Subcutaneous abdominal adipose tissue (tissue), 5 donors: ENCODE data around the gene KCNV2.

Experiments used
- H3K27ac ChIP-seq: one replicate; pipeline ENCODE4 v1.7.0; 2013; ENCODE audit warnings: low read depth, mild to moderate bottlenecking, inconsistent platforms, low read length, moderate library complexity
- H3K27me3 ChIP-seq, 5 donors: one replicate each; pipeline ENCODE4 v1.7.0; 2013; ENCODE audit warnings: low read length in 5 of 5, inconsistent platforms in 1 of 5; ENCODE audit not compliant: control insufficient read depth in 5 of 5, insufficient read depth in 4 of 5
- H3K36me3 ChIP-seq, 5 donors: one replicate each; pipeline ENCODE4 v1.7.0; 2013; ENCODE audit warnings: low read length in 5 of 5; ENCODE audit not compliant: control insufficient read depth in 5 of 5, insufficient read depth in 5 of 5
- H3K4me1 ChIP-seq, 5 donors: one replicate each; pipeline ENCODE4 v1.7.0; 2013; ENCODE audit warnings: low read length in 5 of 5, mild to moderate bottlenecking in 3 of 5, moderate library complexity in 1 of 5; ENCODE audit not compliant: control insufficient read depth in 5 of 5, insufficient read depth in 5 of 5
- H3K4me3 ChIP-seq, 5 donors: one replicate each; pipeline ENCODE4 v1.7.0; 2013; ENCODE audit warnings: low read length in 5 of 5, low read depth in 1 of 5
- H3K9ac ChIP-seq, 5 donors: one replicate each; pipeline ENCODE4 v1.7.0; 2013; ENCODE audit warnings: low read length in 5 of 5, mild to moderate bottlenecking in 4 of 5, moderate library complexity in 3 of 5
- H3K9me3 ChIP-seq, 5 donors: one replicate each; pipeline ENCODE4 v1.7.0; 2013; ENCODE audit warnings: low read length in 5 of 5; ENCODE audit not compliant: control insufficient read depth in 5 of 5
- donor health status: healthy.
- donor health status: healthy.
- donor health status: healthy.
- donor health status: healthy.
- donor health status: healthy.

The KCNV2 gene

GRCh38 chr9:2717385-2717784 is at the start of gene KCNV2:
Gene KCNV2, plus strand, starts transcription at chr9:2717510. Its CDS starts 230 bp downstream, at chr9:2717740.
- no peak within 1 kb of the TSS for H3K27ac ChIP-seq
- H3K36me3 ChIP-seq, result no peaks in the 10 kb centered on the region
- no peak within 1 kb of the TSS for H3K4me3 ChIP-seq
- peaks cover 0 to 4% (median 0%) of the 10 kb centered on the region in 5 donors for H3K9me3 ChIP-seq
- H3K9ac ChIP-seq, result no peak within 1 kb of the TSS
- H3K4me1 ChIP-seq, result no peaks in the 10 kb centered on the region
- H3K27me3 ChIP-seq, result no peaks in the 10 kb centered on the region

GRCh38 chr9:2673161-2673560 is 44.1 kb upstream of the KCNV2 start:
- Histone ChIP-seq H3K9ac (no peak overlapping the region), H3K27me3 (no peaks in the 10 kb centered on the region), H3K4me3 (no peak overlapping the region), H3K9me3 (no peaks in the 10 kb centered on the region), H3K27ac (no peak overlapping the region), H3K36me3 (no peaks in the 10 kb centered on the region), H3K4me1 (peaks cover 0 to 10% (median 3%) of the 10 kb centered on the region in 5 donors)

GRCh38 chr9:2674141-2674824 is 43.0 kb upstream of the KCNV2 start:
- no peaks in the 10 kb centered on the region for H3K27me3 ChIP-seq
- no peak overlapping the region for H3K4me3 ChIP-seq
- no peak overlapping the region for H3K9ac ChIP-seq
- H3K36me3 ChIP-seq, result no peaks in the 10 kb centered on the region
- peaks cover 0 to 15% (median 5%) of the 10 kb centered on the region in 5 donors for H3K4me1 ChIP-seq
- H3K9me3 ChIP-seq, result no peaks in the 10 kb centered on the region
- H3K27ac ChIP-seq, result no peak overlapping the region

DNA sequence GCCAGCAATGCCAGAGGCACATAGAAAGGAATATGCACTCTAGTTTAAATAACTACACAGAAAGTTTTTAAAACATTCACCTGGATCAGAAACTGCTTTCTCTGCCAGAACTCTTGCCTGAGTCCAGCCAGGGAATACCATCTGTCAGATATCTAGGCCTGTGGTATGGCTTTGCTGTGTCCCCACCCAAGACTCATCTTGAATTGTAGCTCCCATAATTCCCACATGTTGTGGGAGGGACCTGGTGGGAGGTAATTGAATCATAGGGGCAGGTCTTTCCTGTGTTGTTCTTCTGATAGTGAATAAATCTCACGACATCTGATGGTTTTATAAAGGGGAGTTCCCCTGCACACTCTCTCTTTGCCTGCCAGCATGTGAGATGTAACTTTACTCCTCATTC is 41.5 kb upstream of the KCNV2 start:
- no peak overlapping the region for H3K9ac ChIP-seq
- peaks cover 0 to 15% (median 5%) of the 10 kb centered on the region in 5 donors for H3K4me1 ChIP-seq
- no peaks in the 10 kb centered on the region for H3K36me3 ChIP-seq
- H3K27me3 ChIP-seq, result no peaks in the 10 kb centered on the region
- H3K27ac ChIP-seq, result no peak overlapping the region
- no peak overlapping the region for H3K4me3 ChIP-seq
- no peaks in the 10 kb centered on the region for H3K9me3 ChIP-seq

DNA sequence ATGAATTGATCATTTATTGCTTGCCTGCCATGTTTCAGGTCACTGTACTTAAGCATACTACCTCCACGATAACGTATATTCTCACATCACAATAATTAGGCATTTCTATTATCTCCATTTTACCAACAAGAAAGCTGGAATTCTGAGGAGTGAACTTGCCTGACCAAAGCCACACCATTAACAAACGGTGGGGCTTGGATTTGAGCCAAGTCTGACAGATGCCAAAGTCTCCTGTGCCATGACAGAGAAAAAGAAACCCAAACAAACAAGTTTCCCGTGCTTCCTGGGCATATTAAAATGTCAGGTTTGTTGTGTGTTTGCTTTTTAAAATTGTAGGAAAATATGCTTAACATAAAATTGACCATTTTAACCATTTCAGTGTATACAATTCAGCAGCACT is 40.8 kb upstream of the KCNV2 start:
- H3K9ac ChIP-seq, result no peak overlapping the region
- no peaks in the 10 kb centered on the region for H3K36me3 ChIP-seq
- no peak overlapping the region for H3K27ac ChIP-seq
- H3K4me1 ChIP-seq, result peaks cover 0 to 15% (median 5%) of the 10 kb centered on the region in 5 donors
- H3K27me3 ChIP-seq, result no peaks in the 10 kb centered on the region
- H3K9me3 ChIP-seq, result no peaks in the 10 kb centered on the region
- no peak overlapping the region for H3K4me3 ChIP-seq

GRCh38 chr9:2677915-2678889 is 39.1 kb upstream of the KCNV2 start:
- H3K27ac ChIP-seq, result no peak overlapping the region

GRCh38 chr9:2679011-2679410 is 38.3 kb upstream of the KCNV2 start:
- no peak overlapping the region for H3K4me3 ChIP-seq
- no peaks in the 10 kb centered on the region for H3K36me3 ChIP-seq
- H3K9me3 ChIP-seq, result no peaks in the 10 kb centered on the region
- no peaks in the 10 kb centered on the region for H3K27me3 ChIP-seq
- H3K27ac ChIP-seq, result no peak overlapping the region
- H3K4me1 ChIP-seq, result peaks cover 0 to 12% (median 5%) of the 10 kb centered on the region in 5 donors
- H3K9ac ChIP-seq, result no peak overlapping the region

More at GRCh38 chr9:2677915-2678889, 39.1 kb upstream of the KCNV2 start:
- H3K9ac ChIP-seq, result no peak overlapping the region
- peak overlapping the region in 2 of 5 donors; percentile 4 to 18 for H3K4me3 ChIP-seq
- no peaks in the 10 kb centered on the region for H3K27me3 ChIP-seq
- no peaks in the 10 kb centered on the region for H3K9me3 ChIP-seq
- H3K36me3 ChIP-seq, result no peaks in the 10 kb centered on the region
- peaks cover 0 to 13% (median 5%) of the 10 kb centered on the region in 5 donors for H3K4me1 ChIP-seq

DNA sequence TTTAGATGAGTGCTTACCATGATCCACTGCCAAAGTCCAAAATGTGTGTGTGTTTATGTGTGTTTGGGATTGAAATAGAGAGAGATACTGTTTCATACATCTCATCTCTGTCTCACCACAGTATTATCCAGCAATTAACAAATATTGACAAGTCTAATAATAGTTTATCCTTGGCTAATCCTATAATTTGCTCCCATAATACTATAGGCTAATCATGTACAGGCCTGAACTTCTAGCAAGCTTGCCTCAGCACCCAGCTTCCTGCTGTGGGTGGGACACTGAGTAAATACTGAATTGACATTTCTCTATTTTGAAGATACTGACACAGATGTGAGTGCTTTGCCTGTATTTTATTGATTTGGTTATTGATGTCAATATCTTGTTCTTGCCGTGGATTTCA is 35.3 kb upstream of the KCNV2 start:
- H3K4me3 ChIP-seq, result no peak overlapping the region
- H3K27ac ChIP-seq, result no peak overlapping the region
- no peak overlapping the region for H3K9ac ChIP-seq
- no peaks in the 10 kb centered on the region for H3K9me3 ChIP-seq
- H3K4me1 ChIP-seq, result peaks cover 0 to 12% (median 4%) of the 10 kb centered on the region in 5 donors
- H3K27me3 ChIP-seq, result no peaks in the 10 kb centered on the region
- no peaks in the 10 kb centered on the region for H3K36me3 ChIP-seq

DNA sequence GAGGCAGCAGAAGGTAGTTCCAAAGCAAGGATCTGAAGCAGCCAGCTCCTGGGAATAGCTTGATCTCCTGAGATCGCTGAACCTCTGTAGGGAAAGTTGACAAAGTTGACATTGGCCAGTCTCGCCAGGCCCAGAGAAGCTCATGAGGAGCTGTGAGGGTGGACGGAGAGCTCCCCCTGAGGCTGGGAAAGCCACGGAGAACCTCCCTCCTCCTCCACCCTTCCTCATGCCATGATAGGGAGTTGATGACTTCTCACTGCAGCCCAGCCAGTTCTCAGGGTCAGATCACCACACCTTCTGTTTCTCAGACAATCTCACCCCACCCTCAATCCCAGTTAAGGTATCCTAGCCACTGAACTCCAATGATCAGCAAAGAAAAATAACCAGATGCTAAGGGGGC is 30.4 kb upstream of the KCNV2 start:
- Histone ChIP-seq H3K27me3 (no peaks in the 10 kb centered on the region), H3K36me3 (no peaks in the 10 kb centered on the region), H3K4me3 (no peak overlapping the region), H3K9ac (no peak overlapping the region), H3K27ac (no peak overlapping the region), H3K9me3 (no peaks in the 10 kb centered on the region), H3K4me1 (peaks cover 0 to 10% (median 0%) of the 10 kb centered on the region in 5 donors)

DNA sequence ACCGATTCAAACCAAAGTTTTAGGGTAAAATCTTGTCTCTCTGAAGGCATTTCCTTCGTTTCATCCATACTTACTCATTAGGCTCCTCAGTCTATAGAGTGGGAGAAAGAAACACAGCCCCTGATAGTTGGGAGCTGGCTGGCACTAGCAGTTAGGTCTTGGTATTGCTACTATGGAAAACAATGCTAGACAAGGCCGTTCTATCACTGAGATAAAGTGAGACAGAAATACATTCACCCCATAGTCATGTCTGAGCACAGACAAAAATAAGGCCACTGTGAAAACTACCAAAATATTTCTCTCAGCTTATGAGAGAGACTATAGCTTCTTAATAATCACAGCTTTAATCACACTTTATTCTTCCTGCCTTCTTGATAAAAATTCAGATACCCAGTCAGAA is 28.7 kb upstream of the KCNV2 start:
- H3K36me3 ChIP-seq, result no peaks in the 10 kb centered on the region
- H3K27me3 ChIP-seq, result no peaks in the 10 kb centered on the region
- no peak overlapping the region for H3K9ac ChIP-seq
- H3K27ac ChIP-seq, result no peak overlapping the region
- no peak overlapping the region for H3K4me3 ChIP-seq
- peaks cover 0 to 12% (median 0%) of the 10 kb centered on the region in 5 donors for H3K4me1 ChIP-seq
- no peaks in the 10 kb centered on the region for H3K9me3 ChIP-seq
